H1 (cell line): ENCODE measurements around the gene CAPN7. TPM values are rescaled to one million over a fixed set of nuclear protein-coding genes. Genes with fewer than 3 reads are reported as not detected.

Experiments used
- CTCF ChIA-PET: fragments of 300-600 bp; sonication (Branson Sonifier 250); formaldehyde crosslinking; loops from one replicate; lab custom pipeline; 2021; ENCODE audit not compliant: partially characterized antibody; lab: Charles Lee
- POLR2A ChIA-PET: fragments of 300-600 bp; sonication (Branson Sonifier 250); formaldehyde crosslinking; loops from one replicate; lab custom pipeline; 2021; ENCODE audit warnings: inconsistent platforms; ENCODE audit not compliant: partially characterized antibody; lab: Charles Lee
- DNase-seq, 2 experiments: peaks; one replicate each; pipeline versions ENCODE4 v3.0.0 to v3.0.0-alpha.2; 2010 to 2022; ENCODE audit warnings: low spot score in 2 of 2, low read depth in 1 of 2, mixed read lengths in 1 of 2
- FAIRE-seq: peaks from 2 replicates; lab custom pipeline; 2011; peaks lifted over from hg19 to GRCh38; lab: Jason Lieb, UNC
- H2AFZ ChIP-seq: 2 replicates; pipeline ENCODE4 v1.8.1; 2012; ENCODE audit warnings: low read length, inconsistent platforms
- H2AK5ac ChIP-seq: 2 replicates; pipeline ENCODE4 v1.6.1; 2013; ENCODE audit warnings: low read depth, low read length
- H2BK120ac ChIP-seq: replicated peaks from 2 replicates; pipeline ENCODE3; 2013; ENCODE audit warnings: low read depth, low read length, inconsistent platforms
- H2BK12ac ChIP-seq: 2 replicates; pipeline ENCODE4 v1.6.1; 2013; ENCODE audit warnings: low read depth, low read length
- H2BK15ac ChIP-seq: 2 replicates; pipeline ENCODE4 v1.6.1; 2013; ENCODE audit warnings: low read length
- H2BK20ac ChIP-seq: 2 replicates; pipeline ENCODE4 v1.6.1; 2013; ENCODE audit warnings: low read length
- H2BK5ac ChIP-seq: 2 replicates; pipeline ENCODE4 v1.6.1; 2013; ENCODE audit warnings: low read depth, low read length
- H3K14ac ChIP-seq: 2 replicates; pipeline ENCODE4 v1.6.1; 2013; ENCODE audit warnings: inconsistent platforms; ENCODE audit not compliant: insufficient read length
- H3K18ac ChIP-seq: 2 replicates; pipeline ENCODE4 v1.6.1; 2013; ENCODE audit warnings: low read length; ENCODE audit errors: extremely low read depth
- H3K23ac ChIP-seq: 2 replicates; pipeline ENCODE4 v1.6.1; 2013; ENCODE audit warnings: inconsistent platforms; ENCODE audit not compliant: insufficient read length
- H3K23me2 ChIP-seq: 2 replicates; pipeline ENCODE4 v1.6.1; 2013; ENCODE audit warnings: low read depth, low read length
- H3K27ac ChIP-seq: 2 replicates; pipeline ENCODE4 v1.6.1; 2011; ENCODE audit warnings: low read depth, low read length, inconsistent platforms
- H3K27me3 ChIP-seq, 4 experiments: replicated peaks in 1 of 4; 1 replicate in 1 of 4; 2 replicates in 3 of 4; pipeline versions ENCODE4 v1.6.1 to v1.8.1; 2011 to 2013; ENCODE audit warnings: low read length in 3 of 4, mild to moderate bottlenecking in 3 of 4, inconsistent platforms in 2 of 4, mixed read lengths in 2 of 4, moderate library complexity in 1 of 4; ENCODE audit not compliant: control insufficient read depth in 3 of 4, insufficient read depth in 3 of 4; ENCODE audit errors: extremely low read depth in 1 of 4
- H3K36me3 ChIP-seq, 4 experiments: 2 replicates each; pipeline versions ENCODE4 v1.6.1 to v1.8.1; 2011 to 2013; ENCODE audit warnings: mild to moderate bottlenecking in 4 of 4, low read length in 3 of 4, moderate library complexity in 2 of 4, control low read depth in 1 of 4, inconsistent platforms in 1 of 4; ENCODE audit not compliant: insufficient read depth in 4 of 4, control insufficient read depth in 2 of 4
- H3K4ac ChIP-seq: replicated peaks from 2 replicates; pipeline ENCODE3; 2013; ENCODE audit warnings: low read length, low read depth, mixed read lengths, inconsistent platforms; ENCODE audit not compliant: insufficient read length
- H3K4me1 ChIP-seq, 4 experiments: replicated peaks in 1 of 4; 1 replicate in 1 of 4; 2 replicates in 3 of 4; pipeline versions ENCODE4 v1.6.1 to v1.8.1; 2011 to 2013; ENCODE audit warnings: low read length in 3 of 4, inconsistent platforms in 2 of 4, mixed read lengths in 1 of 4; ENCODE audit not compliant: insufficient read depth in 4 of 4, control insufficient read depth in 3 of 4
- H3K4me2 ChIP-seq, 2 experiments: 2 replicates each; pipeline versions ENCODE4 v1.6.1 to v1.8.1; 2011 to 2013; ENCODE audit warnings: low read depth in 2 of 2, low read length in 2 of 2, control low read depth in 1 of 2, inconsistent platforms in 1 of 2, mild to moderate bottlenecking in 1 of 2; ENCODE audit not compliant: insufficient read depth in 1 of 2
- H3K4me3 ChIP-seq, 4 experiments: fragments of 200-600, 300-600 bp in 1 of 4; sonication (generic), shearing (Covaris generic), sonication (Bioruptor Twin) in 1 of 4; 2 replicates each; pipeline versions ENCODE4 v1.5.1 to v1.8.1; 2011 to 2016; ENCODE audit warnings: low read length in 4 of 4, low read depth in 3 of 4, control low read depth in 2 of 4, inconsistent platforms in 2 of 4, mild to moderate bottlenecking in 2 of 4, mixed read lengths in 1 of 4, moderate library complexity in 1 of 4; ENCODE audit not compliant: insufficient read depth in 2 of 4; ENCODE audit errors: extremely low read depth in 1 of 4
- H3K56ac ChIP-seq: replicated peaks from 2 replicates; pipeline ENCODE3; 2013; ENCODE audit warnings: low read depth, mild to moderate bottlenecking, mixed read lengths, low read length, inconsistent platforms; ENCODE audit not compliant: insufficient read length
- H3K79me1 ChIP-seq: 2 replicates; pipeline ENCODE4 v1.6.1; 2013; ENCODE audit warnings: low read depth, low read length, control low read depth
- H3K79me2 ChIP-seq, 2 experiments: 2 replicates each; pipeline versions ENCODE4 v1.6.1 to v1.8.1; 2012 to 2013; ENCODE audit warnings: low read length in 2 of 2, mild to moderate bottlenecking in 2 of 2, inconsistent platforms in 1 of 2; ENCODE audit not compliant: insufficient read depth in 2 of 2, control insufficient read depth in 1 of 2
- H3K9ac ChIP-seq, 4 experiments: replicated peaks in 1 of 4; 1 replicate in 1 of 4; 2 replicates in 3 of 4; pipeline versions ENCODE4 v1.6.1 to v1.8.1; 2011 to 2013; ENCODE audit warnings: low read depth in 3 of 4, low read length in 3 of 4, control low read depth in 2 of 4, mild to moderate bottlenecking in 2 of 4, moderate library complexity in 2 of 4, inconsistent platforms in 1 of 4; ENCODE audit errors: extremely low read depth in 1 of 4
- H3K9me3 ChIP-seq, 2 experiments: 2 replicates each; pipeline versions ENCODE4 v1.6.1 to v1.8.1; 2012 to 2013; ENCODE audit warnings: mild to moderate bottlenecking in 2 of 2, moderate library complexity in 2 of 2, control low read depth in 1 of 2, inconsistent platforms in 1 of 2, low read depth in 1 of 2, low read length in 1 of 2, mixed read lengths in 1 of 2; ENCODE audit not compliant: insufficient read depth in 2 of 2
- H4K20me1 ChIP-seq, 2 experiments: replicated peaks in 1 of 2; 2 replicates each; pipeline versions ENCODE3 to v1.8.1; 2011 to 2013; ENCODE audit warnings: inconsistent platforms in 2 of 2, low read length in 2 of 2, mild to moderate bottlenecking in 1 of 2; ENCODE audit not compliant: insufficient read depth in 2 of 2, control insufficient read depth in 1 of 2
- H4K5ac ChIP-seq: 2 replicates; pipeline ENCODE4 v1.6.1; 2013; ENCODE audit warnings: low read length, low read depth, mixed read lengths, inconsistent platforms; ENCODE audit not compliant: insufficient read length
- H4K8ac ChIP-seq: 2 replicates; pipeline ENCODE4 v1.8.0; 2013; ENCODE audit warnings: mild to moderate bottlenecking, moderate library complexity, low read length, inconsistent platforms; ENCODE audit not compliant: insufficient read depth; ENCODE audit errors: extremely low read depth
- H4K91ac ChIP-seq: replicated peaks from 2 replicates; pipeline ENCODE3; 2013; ENCODE audit warnings: low read length, mixed read lengths, inconsistent platforms; ENCODE audit not compliant: insufficient read length
- ASH2L ChIP-seq: fragments of 200-600, 300-600 bp; sonication (generic); IDR thresholded peaks from one replicate; pipeline ENCODE4 v1.7.1; 2017; ENCODE audit warnings: low read length
- CBX5 ChIP-seq: fragments of 300-800, 300-1000 bp; sonication (generic); IDR thresholded peaks from 2 replicates; pipeline ENCODE4 v1.7.1; 2016; ENCODE audit warnings: antibody characterized with exemption, low read length, low read depth
- CBX8 ChIP-seq: fragments of 300-800, 300-1000 bp; sonication (generic); IDR thresholded peaks from 2 replicates; pipeline ENCODE4 v1.7.1; 2016; ENCODE audit warnings: low read depth, low read length, borderline replicate concordance
- EGR1 ChIP-seq: IDR thresholded peaks from 2 replicates; pipeline ENCODE4 v1.6.1; 2011; ENCODE audit warnings: low read depth, low read length, borderline replicate concordance
- HDAC6 ChIP-seq: IDR thresholded peaks from one replicate; pipeline ENCODE4 v1.7.1; 2012; ENCODE audit warnings: low read depth, mild to moderate bottlenecking, inconsistent platforms, low read length, moderate library complexity
- SAP30 ChIP-seq: fragments of 300-600 bp; sonication (generic); IDR thresholded peaks from 2 replicates; pipeline ENCODE4 v1.7.1; 2012; ENCODE audit warnings: low read length, moderate library complexity, mild to moderate bottlenecking, inconsistent platforms; ENCODE audit not compliant: insufficient read depth, insufficient replicate concordance
- SIRT6 ChIP-seq: IDR thresholded peaks from one replicate; pipeline ENCODE4 v1.7.1; 2012; ENCODE audit warnings: low read length, inconsistent platforms
- TAF7 ChIP-seq: optimal IDR thresholded peaks from 2 replicates; pipeline ENCODE3; 2011; ENCODE audit warnings: low read depth, mild to moderate bottlenecking, inconsistent platforms, low read length, moderate library complexity, borderline replicate concordance
- TBP ChIP-seq: IDR thresholded peaks from 2 replicates; pipeline ENCODE4 v1.6.1; 2011; ENCODE audit warnings: low read depth, low read length, improper control_type of control experiment
- WGBS, 2 experiments: shearing (Covaris generic) in 1 of 2; methylation state at CpG; one replicate each; pipeline versions ENCODE4 v1.1.6 to v1.1.7; 2013 to 2015; ENCODE audit warnings: low lambda C conversion rate in 2 of 2, mixed read lengths in 2 of 2, inconsistent platforms in 1 of 2, low coverage in 1 of 2, missing lambda C conversion rate in 1 of 2; ENCODE audit not compliant: insufficient replicate concordance in 2 of 2, insufficient coverage in 1 of 2, insufficient read length in 1 of 2; ENCODE audit errors: extremely low coverage in 1 of 2, missing lambda C conversion rate in 1 of 2; 5-methylcytosine and 5-hydroxymethylcytosine counted together
- polyA plus RNA-seq, 7 experiments: library from polyadenylated mRNA; depleted of rRNA in 3 of 7; stranded (reverse) in 5 of 7; unstranded in 2 of 7; fragments of >200 nt in 5 of 7; fragments of 200-250 nt in 2 of 7; gene quantifications; 1 replicate in 5 of 7; 2 replicates in 1 of 7; 4 replicates in 1 of 7; pipeline versions ENCODE4 v1.2.1 to v1.2.3, GENCODE V29; 2011 to 2013; ENCODE audit warnings: missing spikeins in 2 of 7, mixed read lengths in 2 of 7
- total RNA-seq: library from RNA; stranded (reverse); fragmentation: NEBNext Ultra II Directional; extraction: Animal tissue kit (Norgen Biotek cat#: 25700); gene quantifications from 2 replicates; pipeline ENCODE4 v1.2.1, GENCODE V29; 2021
- TF ChIP-seq, protein P1 (sequence below): IDR thresholded peaks from 2 replicates; pipeline ENCODE4 v1.6.1; 2012; ENCODE audit warnings: inconsistent platforms

Gene CAPN7
- total and polyA plus RNA-seq, 2 of the 8 experiments (the other 6 are each of a cell fraction or from before 2014, with no cell fraction given): 5.3 to 13.2 TPM

GRCh38 chr3:15273227-15273626, 67.2 kb downstream of the CAPN7 start:
- H2BK20ac ChIP-seq: no peak overlapping the region
- FAIRE-seq (no peak), DNase-seq (no peak)
- H3K56ac ChIP-seq: no peak overlapping the region
- H3K23ac ChIP-seq: no peak overlapping the region
- H4K20me1 ChIP-seq: peaks cover 2 to 3% of the 10 kb centered on the region in 2 experiments
- H3K36me3 ChIP-seq: no peaks in the 10 kb centered on the region
- TF ChIP-seq, protein P1, sequence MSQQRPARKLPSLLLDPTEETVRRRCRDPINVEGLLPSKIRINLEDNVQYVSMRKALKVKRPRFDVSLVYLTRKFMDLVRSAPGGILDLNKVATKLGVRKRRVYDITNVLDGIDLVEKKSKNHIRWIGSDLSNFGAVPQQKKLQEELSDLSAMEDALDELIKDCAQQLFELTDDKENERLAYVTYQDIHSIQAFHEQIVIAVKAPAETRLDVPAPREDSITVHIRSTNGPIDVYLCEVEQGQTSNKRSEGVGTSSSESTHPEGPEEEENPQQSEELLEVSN: no peak
- TF ChIP-seq ASH2L: no peak
- TF ChIP-seq CBX5: no peak
- no peak for TF ChIP-seq TAF7
- TF ChIP-seq HDAC6: no peak
- no peak for TF ChIP-seq SIRT6
- TF ChIP-seq EGR1: no peak
- no peak for TF ChIP-seq CBX8
- no peak for TF ChIP-seq TBP
- TF ChIP-seq SAP30: no peak
- ChIA-PET POLR2A (no interaction called here), CTCF (interaction anchor here (0.6 to 15.5 kb wide), 14 partner anchors 10 to 195 kb away, joined by 3 to 227 read pairs (median 4); partner anchors contain the start of gene SH3BP5)
- H3K4me1 ChIP-seq: peaks cover 0 to 9% (median 2%) of the 10 kb centered on the region in 4 experiments; a peak in 3 of 7 replicates
- no peak overlapping the region for H2BK5ac ChIP-seq
- no peak overlapping the region for H3K14ac ChIP-seq
- no peaks in the 10 kb centered on the region for H3K27me3 ChIP-seq
- no peak overlapping the region for H4K91ac ChIP-seq
- no peak overlapping the region for H2AK5ac ChIP-seq
- H3K9ac ChIP-seq: no peak overlapping the region
- H2BK12ac ChIP-seq: no peak overlapping the region
- H2BK120ac ChIP-seq: no peak overlapping the region
- H3K23me2 ChIP-seq: no peaks in the 10 kb centered on the region
- 90% methylated on average over 5 of the region's 5 CpGs; no CpG with 5 or more reads in 1 of the 2 experiments for WGBS, 2 experiments
- no peak overlapping the region for H3K4me2 ChIP-seq
- no peak overlapping the region for H3K4me3 ChIP-seq
- H3K79me1 ChIP-seq: no peaks in the 10 kb centered on the region; the same call in 1 of the 2 replicates
- H3K79me2 ChIP-seq: no peaks in the 10 kb centered on the region
- no peaks in the 10 kb centered on the region for H3K9me3 ChIP-seq
- no peak overlapping the region for H2AFZ ChIP-seq
- no peak overlapping the region for H3K18ac ChIP-seq
- no peak overlapping the region for H2BK15ac ChIP-seq
- H4K5ac ChIP-seq: no peak overlapping the region
- H3K27ac ChIP-seq: no peak overlapping the region
- no peak overlapping the region for H3K4ac ChIP-seq
- no peak overlapping the region for H4K8ac ChIP-seq
